Activated naive CD4-positive, alpha-beta T cell treated with anti-CD3 and anti-CD28 coated beads, Interleukin-2, amount 50 U/mL, for 16 hours (primary cell): ENCODE data around the gene MAMDC4.

ENCODE experiments used
- DNase-seq: peaks from one replicate; pipeline ENCODE4 v3.0.0-alpha.2; 2020

Gene MAMDC4

DNA sequence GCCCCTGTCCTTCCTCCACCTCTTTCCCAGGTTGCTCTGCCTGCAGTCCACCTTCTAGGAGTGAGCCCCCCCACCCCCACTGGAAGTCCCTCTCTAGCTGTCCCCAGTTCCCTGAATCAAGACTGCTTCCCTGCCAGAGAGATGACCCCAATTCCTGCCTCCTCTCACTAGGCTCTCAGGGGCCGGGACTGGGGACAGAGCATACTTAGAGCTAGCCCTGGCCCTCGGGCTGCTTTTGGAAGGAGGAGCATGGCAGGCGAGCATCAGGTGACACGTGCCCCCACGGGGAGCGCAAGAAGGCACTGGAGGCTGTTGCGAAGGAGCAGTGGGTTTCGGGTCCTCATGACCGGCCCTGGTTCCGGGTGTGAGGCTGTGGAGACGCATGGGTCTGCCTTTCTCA is 43.9 kb downstream of the MAMDC4 start:
- no peak for DNase-seq

DNA sequence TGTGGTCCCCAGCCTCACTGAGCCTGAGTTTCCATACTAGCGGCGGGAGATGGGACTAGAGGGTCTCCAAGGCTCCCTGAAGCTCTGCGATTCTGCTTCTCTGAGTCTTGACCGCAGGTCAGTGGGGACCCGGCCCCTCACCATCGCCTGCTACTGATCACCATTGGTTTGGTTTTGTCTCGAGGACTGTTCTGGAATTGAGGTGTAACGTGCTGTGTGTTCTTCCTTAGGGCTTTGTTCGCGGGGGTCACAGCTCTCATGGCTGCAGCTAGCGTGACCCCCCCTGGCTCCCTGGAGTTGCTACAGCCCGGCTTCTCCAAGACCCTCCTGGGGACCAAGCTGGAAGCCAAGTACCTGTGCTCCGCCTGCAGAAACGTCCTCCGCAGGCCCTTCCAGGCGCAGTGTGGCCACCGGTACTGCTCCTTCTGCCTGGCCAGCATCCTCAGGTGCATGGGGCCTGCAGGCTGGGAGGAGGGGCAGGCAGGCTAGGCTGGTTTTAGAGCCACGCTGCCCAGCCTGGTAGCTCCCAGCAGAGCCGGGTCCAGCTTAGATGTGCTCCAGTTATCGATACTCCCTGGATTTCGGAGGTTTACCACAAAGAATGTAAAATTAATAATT is 46.4 kb downstream of the MAMDC4 start:
- DNase-seq = no peak

DNA sequence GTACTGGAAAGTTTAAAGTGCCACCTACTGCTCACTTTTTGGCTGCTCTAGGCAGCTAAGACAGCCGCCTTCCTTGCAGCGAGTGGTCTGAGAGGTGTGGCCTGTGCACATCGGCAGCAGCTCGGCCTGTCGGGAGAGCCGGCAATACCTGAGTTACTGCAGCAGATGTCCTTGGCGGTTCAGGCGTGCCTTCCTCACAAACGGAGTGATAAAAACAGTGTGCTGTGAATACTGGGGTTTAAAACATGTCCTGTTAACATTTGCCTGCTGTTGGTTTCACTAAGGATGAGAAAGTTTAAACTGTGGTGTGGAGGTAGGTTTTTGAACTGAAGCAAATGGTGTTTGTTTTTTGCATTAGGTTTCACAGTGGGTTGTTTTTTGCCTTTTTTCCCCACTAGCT is 47.0 kb downstream of the MAMDC4 start:
- no peak for DNase-seq

DNA sequence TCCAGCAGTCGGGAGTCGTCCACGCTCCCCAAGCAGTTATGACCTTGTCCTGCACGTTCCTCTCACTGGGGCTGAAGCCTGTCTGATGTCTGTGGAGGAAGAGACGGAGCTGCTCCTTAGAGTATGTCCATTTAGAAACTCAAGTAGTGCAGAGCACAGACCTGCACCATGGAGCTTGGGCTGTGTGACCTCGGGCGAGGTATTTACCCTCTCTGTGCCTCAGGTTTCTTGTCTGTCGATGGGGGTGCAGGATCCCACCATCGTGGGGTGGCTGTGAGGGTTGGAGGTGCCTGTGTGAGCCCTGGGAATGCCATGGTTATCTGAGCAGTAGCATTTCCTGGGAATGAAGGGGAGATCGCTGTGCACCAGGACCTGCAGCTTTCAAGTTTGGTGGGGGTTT is 48.4 kb downstream of the MAMDC4 start:
- DNase-seq = no peak

DNA sequence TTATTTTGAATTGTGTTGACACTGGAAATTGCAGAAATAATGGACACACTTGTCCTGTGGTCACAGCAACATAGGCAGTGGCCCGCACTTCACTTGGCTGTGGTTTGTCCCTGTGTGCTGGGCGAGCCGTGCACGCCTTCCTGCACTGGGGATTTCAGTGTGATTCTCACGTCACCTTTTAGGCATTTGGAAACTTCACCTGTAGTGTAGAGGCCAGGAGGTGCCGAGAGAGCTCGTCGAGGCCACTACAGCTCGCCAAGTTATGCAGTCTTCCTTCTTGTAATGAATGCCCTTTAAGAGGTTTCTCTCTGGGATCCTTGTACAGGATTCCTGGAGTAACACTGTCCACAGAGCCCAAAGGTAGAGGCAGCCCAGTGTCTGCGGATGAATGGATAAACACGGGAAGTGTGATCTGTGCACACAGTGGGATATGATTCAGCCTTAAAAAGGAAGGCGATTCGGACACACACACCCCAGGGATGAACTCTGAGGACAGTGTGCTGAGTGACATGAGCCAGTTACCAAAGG is 48.9 kb downstream of the MAMDC4 start:
- no peak for DNase-seq

DNA sequence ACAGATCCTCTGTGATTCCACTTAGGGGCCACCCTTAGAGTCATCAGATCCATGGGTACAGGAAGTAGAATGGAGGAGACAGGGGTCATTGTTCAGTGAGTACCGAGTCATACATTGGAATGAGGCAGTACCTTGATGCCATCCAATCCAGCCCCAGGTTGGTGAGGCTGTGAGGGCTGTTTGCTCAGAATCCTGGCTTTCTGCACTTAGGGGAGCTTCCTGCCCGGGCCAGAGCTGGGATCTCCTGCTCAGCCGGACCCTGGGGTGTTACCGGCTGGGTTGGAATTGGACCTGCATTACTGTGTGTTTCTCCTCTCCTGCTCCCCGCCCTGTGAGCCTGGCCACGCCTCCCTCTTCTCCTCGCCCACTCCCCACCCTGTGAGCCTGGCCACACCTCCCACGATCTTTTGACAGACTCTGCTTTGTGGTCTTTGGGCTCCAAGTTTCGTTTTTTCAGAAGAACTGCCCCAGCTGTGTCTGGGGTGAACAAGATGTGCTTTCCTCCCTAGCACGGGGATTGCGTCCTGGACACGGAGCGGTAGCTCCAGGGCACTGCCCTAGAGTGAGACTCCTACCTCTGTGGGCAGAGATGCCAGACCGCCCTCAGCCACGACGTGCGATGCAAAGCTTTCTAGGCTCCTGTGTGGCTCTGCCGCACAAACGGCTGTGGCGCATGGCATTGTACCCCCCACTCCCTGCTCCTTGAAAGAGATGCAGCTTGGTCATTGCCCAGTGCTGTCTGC is 49.5 kb downstream of the MAMDC4 start:
- peak; percentile 75 for DNase-seq

DNA sequence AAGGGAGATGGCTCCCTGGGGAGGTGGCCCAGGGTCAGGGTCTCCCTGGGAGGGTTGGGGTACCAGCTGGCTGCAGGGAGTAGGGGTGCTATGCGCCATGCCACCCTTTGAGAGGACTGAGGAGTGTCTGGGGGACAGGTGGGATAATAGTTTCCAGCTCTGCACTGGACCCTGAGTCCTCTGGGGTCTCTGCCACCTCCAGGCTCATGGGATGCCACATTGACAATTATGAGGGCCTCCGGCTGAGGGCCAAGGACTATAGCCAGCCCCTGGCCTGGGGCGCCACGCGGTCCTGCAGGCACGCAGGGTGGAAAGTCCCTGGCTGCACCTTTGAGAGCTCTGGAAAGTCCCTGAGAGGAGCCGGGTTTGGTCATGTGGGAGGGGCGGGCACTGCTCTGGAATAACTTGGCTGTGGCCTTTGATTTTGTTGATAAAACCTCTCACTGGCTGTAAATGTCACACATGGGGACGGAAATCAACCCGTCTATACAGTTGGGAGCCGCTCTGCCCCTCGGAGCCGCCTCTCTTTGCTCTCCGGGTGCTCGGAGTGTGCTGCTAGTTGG is 50.2 kb downstream of the MAMDC4 start:
- peak; percentile 87 for DNase-seq

DNA sequence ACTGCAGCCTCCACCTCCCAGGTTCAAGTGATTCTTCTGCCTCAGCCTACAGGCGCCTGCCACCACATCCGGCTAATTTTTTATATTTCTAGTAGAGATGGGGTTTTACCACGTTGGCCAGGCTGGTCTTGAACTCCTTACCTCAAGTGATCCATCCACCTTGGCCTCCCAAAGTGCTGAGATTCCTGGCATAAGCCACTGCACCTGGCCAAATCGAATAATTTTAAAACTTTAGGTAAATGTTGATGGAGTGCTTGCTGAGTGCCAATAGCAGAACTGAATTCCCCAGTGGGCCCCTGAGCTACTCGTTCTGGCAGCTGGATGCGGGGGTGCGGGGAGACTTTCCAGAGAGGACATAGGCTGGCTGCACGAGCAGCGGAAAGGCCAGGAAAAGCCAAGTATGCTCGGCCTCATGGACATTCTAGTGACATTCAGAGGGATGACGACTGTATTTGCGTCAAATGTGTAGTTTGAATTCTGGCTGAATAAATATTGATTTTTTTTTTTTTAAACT is 51.0 kb downstream of the MAMDC4 start:
- DNase-seq = no peak

DNA sequence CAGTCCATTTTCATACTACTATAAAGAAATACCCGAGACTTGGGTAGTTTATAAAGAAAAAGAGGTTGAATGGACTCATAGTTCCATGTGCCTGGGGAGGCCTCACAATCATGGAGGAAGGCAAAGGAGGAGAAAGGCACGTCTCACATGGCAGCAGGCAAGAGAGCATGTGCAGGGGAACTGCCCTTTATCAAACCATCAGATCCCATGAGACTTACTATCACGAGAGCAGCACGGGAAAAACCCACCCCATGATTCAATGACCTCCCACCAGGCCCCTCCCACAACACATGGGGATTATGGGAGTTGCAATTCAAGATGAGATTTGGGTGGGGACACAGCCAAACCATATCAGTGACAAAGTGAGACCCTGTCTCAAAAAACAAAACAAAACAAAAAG is 54.1 kb downstream of the MAMDC4 start:
- DNase-seq = no peak

DNA sequence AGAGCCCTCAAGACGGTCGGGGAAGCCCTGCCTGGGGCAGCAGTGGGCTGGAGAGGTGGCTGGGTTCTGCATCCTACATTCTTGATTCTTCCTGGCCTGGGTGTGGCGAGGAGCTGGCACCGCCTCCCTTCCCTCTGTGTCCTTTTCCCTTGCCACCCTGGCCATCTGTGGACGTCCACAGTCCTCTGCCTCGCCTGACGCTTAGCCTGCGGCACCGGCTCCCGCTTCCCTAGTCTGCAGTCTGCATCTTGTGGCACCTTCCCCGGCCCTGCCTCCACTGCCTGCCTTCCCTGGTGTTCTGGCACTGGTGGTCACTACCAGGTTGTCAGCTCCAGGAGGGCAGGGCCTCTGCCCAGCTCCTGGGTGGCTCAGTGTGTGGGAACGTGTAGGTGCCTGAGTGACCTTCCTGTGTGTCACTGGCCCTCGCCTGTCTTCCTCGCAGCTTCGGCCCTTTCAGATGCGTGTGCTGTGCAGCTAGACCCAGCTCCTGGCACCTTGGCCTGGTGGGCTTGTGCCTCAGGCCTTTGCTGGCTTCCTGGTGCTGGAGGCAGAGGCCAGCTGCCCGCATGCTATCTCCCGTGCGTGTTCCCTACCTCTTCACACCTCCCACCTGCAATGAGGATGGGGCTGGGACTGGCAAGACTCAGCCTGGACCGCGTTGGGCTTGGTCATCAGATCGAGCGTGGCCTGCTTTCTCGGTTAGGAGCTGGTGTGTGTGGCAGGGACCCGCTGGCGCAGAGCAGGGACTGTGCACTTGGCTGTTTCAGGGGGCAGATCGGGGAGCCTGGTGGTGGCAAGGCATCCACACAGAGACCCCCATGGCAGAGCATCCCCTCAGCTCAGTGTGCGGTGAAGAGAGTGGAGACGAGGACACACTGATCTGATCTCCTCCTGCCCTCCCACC is 55.1 kb downstream of the MAMDC4 start:
- DNase-seq = no peak
